Measurements from ENCODE around the gene PTPN9. TPM values are rescaled to one million over a fixed set of nuclear protein-coding genes. Genes with fewer than 3 reads are reported as not detected.

Gene PTPN9
- total RNA-seq, 1 donor, result 24.0 TPM

DNA sequence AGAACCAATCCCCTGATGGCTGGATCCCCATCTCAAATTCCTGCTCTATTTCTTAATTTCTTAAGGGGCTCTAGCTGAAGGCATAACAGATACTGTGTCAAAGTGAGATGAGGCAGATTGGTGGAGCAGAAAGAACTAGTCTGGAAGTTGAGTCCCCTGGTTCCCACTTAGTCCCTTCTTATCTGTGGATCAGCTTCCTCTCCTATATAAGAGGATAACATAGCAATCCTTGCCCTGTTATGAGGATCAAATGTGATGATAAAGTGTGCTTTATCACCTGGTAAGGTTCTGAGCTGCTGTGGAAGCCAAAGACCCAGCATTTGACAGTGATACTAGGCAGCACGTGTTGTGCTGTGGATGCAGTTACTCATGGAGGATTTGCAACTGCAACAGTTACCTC is 119.5 kb downstream of the PTPN9 start:
- H3K4me3 ChIP-seq (ENCODE audit: low read depth, low read length), result no peak overlapping the region
- TF ChIP-seq, protein P1, sequence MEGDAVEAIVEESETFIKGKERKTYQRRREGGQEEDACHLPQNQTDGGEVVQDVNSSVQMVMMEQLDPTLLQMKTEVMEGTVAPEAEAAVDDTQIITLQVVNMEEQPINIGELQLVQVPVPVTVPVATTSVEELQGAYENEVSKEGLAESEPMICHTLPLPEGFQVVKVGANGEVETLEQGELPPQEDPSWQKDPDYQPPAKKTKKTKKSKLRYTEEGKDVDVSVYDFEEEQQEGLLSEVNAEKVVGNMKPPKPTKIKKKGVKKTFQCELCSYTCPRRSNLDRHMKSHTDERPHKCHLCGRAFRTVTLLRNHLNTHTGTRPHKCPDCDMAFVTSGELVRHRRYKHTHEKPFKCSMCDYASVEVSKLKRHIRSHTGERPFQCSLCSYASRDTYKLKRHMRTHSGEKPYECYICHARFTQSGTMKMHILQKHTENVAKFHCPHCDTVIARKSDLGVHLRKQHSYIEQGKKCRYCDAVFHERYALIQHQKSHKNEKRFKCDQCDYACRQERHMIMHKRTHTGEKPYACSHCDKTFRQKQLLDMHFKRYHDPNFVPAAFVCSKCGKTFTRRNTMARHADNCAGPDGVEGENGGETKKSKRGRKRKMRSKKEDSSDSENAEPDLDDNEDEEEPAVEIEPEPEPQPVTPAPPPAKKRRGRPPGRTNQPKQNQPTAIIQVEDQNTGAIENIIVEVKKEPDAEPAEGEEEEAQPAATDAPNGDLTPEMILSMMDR (IDR thresholded peaks at IDR 0.05; ENCODE audit: insufficient read depth, low read length), result no peak
- no peak for DNase-seq (ENCODE audit: low read depth)

DNA sequence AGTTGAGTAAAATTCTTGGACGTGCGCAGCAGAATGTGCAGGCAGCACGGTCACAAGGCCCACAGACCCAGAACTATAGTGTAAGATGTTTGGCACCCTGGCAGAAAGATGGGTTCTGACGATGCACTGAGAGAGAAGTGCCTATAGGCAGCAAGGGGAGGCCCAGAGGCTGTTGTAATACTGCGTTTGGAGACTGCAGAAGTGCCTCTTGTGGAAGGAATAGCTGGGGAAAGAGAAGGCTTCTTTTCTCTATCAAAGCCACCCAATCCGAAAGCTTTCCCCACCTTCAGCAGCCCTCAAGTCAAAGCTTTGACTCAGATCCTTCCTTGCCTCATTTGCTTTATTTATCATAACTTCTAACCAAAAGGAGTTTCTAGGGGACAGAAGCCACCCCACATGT is 122.4 kb downstream of the PTPN9 start:
- TF ChIP-seq, protein P1 (IDR thresholded peaks at IDR 0.05; ENCODE audit: insufficient read depth, low read length), result no peak
- peak overlapping the region; percentile 85 for H3K4me3 ChIP-seq (ENCODE audit: low read depth, low read length)
- DNase-seq (ENCODE audit: low read depth), result peak; percentile 27

DNA sequence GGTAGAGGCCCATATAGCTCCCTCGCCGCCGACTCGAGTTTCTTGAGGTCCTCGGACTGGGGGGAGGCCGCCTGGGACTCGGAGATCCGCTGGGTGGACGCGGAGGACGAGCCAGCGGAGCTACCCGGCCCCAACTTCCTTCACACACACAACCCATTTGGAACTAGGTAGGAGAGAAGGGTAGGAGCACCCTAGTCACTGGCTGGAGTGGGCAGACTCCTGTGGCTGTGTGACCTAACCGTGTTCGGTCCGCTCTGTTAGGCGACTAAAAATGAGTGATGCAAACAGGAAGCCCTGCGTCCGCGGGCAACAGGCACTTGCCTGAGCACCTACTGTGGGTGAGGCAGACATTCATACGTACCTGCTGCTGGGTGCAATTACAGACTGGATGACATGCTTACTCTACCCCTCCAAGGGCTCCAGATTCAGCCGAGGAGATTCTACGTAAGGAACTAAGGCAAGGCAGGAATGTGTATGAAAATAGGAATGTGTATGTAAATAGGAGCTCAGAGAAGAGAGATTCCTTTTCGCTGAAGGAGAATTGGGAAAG is 123.1 kb downstream of the PTPN9 start:
- H3K4me3 ChIP-seq (ENCODE audit: low read depth, low read length), result peak overlapping the region; percentile 85
- DNase-seq (ENCODE audit: low read depth), result peak; percentile 59
- TF ChIP-seq, protein P1 (IDR thresholded peaks at IDR 0.05; ENCODE audit: insufficient read depth, low read length), result no peak

DNA sequence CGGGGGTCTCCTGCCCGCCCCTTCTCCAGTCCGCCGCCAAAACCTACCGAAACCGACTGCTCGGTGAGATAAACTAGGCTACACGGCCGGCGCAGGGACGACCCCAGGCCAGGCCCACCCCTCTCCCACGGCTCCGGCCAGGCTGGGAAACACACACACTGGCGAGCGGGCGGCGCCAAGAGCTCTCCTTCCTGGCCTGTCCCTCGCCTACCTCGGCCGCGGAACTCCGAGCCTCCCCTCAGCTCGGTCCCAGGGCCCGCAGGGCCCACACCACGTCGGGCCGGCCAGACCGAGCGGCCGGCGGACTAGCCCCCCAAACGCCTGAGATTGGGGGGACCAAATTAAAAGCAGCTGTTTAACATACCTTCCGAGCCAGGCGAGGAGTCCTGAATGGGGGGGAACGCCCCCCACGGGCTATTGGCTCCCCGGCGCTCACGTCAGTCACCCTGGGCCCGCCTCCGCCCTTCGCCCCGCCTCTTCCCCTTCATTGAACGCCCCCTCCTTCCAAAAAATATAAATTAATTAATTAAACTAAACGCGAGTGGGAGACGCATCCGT is 123.6 kb downstream of the PTPN9 start:
- peak; percentile 70 for DNase-seq (ENCODE audit: low read depth)
- TF ChIP-seq, protein P1 (IDR thresholded peaks at IDR 0.05; ENCODE audit: insufficient read depth, low read length), result no peak
- H3K4me3 ChIP-seq (ENCODE audit: low read depth, low read length), result peak overlapping the region; percentile 85

DNA sequence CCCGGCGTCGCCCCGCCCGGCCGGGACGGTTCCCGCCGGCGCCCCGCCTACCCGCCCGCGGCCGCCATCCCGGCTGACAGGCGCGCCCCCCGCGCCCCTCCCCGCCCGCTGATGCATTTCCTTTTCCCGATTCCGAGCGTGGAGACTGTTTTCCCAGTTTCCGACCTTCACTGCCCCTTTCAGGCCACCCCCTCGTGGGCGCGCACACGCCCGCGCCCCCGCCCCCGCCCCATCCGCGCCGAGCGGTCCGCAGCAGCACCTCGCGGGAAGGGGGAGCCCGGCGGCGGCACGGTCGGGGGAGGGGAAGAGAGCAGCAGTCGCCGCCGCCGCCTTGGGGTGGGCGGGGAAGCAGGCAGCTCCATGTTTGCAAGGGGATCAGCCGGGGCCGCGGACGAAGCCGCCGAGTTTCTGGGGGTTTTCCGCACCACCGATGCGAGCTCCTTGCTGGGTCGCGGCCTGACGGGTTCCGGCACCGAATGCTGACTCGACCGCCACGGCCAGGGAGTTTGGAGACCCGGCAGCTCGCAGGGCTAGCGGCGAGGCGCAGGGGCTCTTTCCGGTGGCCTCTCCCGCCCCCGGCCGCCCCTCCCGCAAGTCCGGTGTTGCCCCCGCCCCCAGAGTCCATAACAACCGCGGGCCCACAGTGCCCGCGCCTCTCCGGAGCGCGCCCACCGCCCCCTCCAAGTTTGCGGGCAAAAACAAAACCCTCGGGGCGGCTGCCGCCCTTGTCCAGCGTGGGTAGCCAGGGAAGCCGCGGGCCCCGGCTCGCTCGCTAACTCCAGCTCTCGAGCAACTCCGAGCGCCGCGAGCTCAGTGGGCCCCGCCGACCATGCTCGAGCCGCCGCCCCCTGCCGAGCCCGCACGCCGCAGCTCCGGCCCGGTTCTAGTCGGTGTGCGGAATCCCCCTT is 124.4 kb downstream of the PTPN9 start:
- H3K4me3 ChIP-seq (ENCODE audit: low read depth, low read length), result peak overlapping the region; percentile 85
- TF ChIP-seq, protein P1 (IDR thresholded peaks at IDR 0.05; ENCODE audit: insufficient read depth, low read length), result no peak
- peak; percentile 3 for DNase-seq (ENCODE audit: low read depth)

DNA sequence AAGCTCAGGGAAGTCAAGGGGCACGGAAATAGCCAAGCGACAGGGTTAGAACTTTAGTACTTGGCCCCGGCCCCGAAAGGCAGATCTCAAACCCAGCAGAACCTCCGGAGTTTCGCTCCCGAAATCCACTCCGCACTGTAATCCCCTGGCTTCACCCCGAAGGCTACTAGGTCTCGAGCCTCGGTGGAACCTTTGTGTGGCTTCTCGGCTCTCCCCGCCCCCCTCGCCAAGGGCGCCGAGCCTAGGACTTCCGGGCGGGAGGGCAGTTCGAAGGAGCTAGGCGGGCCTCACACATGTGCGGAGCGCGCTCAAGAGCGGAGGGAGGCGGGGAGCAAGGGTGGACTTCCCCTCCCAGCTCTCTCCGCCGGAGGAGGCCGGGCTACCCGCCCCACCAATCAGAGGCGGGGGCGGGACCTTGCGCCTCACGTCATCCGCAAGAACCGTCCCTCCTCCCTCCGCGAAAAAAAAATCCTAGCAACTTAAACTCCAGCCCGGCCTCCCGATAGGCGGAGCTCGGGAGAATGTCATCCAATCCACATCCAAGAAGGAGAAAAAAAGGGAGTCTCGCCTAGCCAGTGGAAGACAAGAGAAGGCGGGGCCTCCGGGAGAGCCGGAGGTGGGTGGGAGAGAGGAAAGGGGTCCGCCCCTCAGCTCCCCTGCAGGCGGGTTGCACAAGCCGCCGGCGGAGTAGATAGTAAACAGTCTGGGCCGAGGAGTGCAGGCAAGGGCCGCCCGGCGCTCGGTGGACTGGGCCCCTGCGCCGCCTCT is 125.2 kb downstream of the PTPN9 start:
- DNase-seq (ENCODE audit: low read depth), result peak; percentile 100
- peak overlapping the region; percentile 85 for H3K4me3 ChIP-seq (ENCODE audit: low read depth, low read length)
- TF ChIP-seq, protein P1 (IDR thresholded peaks at IDR 0.05; ENCODE audit: insufficient read depth, low read length), result no peak
